Epithelial cell of esophagus (primary cell): ENCODE measurements around the gene KLHL26.

Experiments
- DNase-seq: peaks from one replicate; pipeline ENCODE4 v3.0.0; 2010; ENCODE audit warnings: low read depth
- H3K4me3 ChIP-seq: 2 replicates; pipeline ENCODE4 v1.5.1; 2011; ENCODE audit warnings: mild to moderate bottlenecking, low read length, control low read depth
- CTCF ChIP-seq: IDR thresholded peaks from 2 replicates; pipeline ENCODE4 v1.5.1; 2011; ENCODE audit warnings: low read depth, mild to moderate bottlenecking, low read length, control low read depth, inconsistent platforms; ENCODE audit not compliant: insufficient read depth; ENCODE audit errors: missing control alignments

The KLHL26 gene

GRCh38 chr19:18636969-18637629 is at the start of gene KLHL26:
TSS of gene KLHL26 (plus strand) at chr19:18637028. CDS start at chr19:18637055, 27 bp downstream.
- no peak for DNase-seq
- TF ChIP-seq CTCF, result no peak
- peak within 1 kb of the TSS; percentile 56 for H3K4me3 ChIP-seq

GRCh38 chr19:18587561-18587960 is 49.3 kb upstream of the KLHL26 start:
- no peak overlapping the region for H3K4me3 ChIP-seq
- DNase-seq, result no peak
- TF ChIP-seq CTCF, result no peak

GRCh38 chr19:18587962-18588610 is 48.7 kb upstream of the KLHL26 start:
- no peak for TF ChIP-seq CTCF
- DNase-seq, result no peak
- H3K4me3 ChIP-seq, result peak overlapping the region; percentile 71

- H3K4me3 ChIP-seq, result peak within 1 kb of the TSS; percentile 71
- TF ChIP-seq CTCF, result peak; percentile 67
- peak; percentile 75 for DNase-seq
These were observed 48.0 kb upstream of the KLHL26 start, which contains the start of gene REX1BD for GRCh38 chr19:18588611-18589379. TSS of gene REX1BD (plus strand) at chr19:18588798. CDS start at chr19:18588802, 4 bp downstream.

GRCh38 chr19:18589380-18590272 is 47.2 kb upstream of the KLHL26 start:
- no peak for TF ChIP-seq CTCF
- H3K4me3 ChIP-seq, result peak overlapping the region; percentile 71
- DNase-seq, result peak; percentile 78
